ENCODE data around the gene COG5. TPM values are rescaled to one million over a fixed set of nuclear protein-coding genes. Genes with fewer than 3 reads are reported as not detected.

The COG5 gene
- total and polyA plus RNA-seq, 4 donors, result 4.1 to 27.1 (median 8.4) TPM

GRCh38 chr7:107506674-107507339 lies 56.9 kb downstream of the COG5 start:
- Histone ChIP-seq H3K4me1 (ENCODE audit: control insufficient read depth in 4 of 4, insufficient read depth in 4 of 4, low read length in 3 of 4) (peaks cover 0 to 3% (median 3%) of the 10 kb centered on the region in 4 donors), H3K9ac (ENCODE audit: low read depth in 1 of 2, low read length in 2 of 2) (no peak overlapping the region), H3K4me3 (ENCODE audit: low read depth in 1 of 3, low read length in 3 of 3) (no peak overlapping the region), H3K36me3 (ENCODE audit: control insufficient read depth in 4 of 4, insufficient read depth in 3 of 4, low read depth in 1 of 4, low read length in 3 of 4) (no peaks in the 10 kb centered on the region), H3K9me3 (ENCODE audit: control insufficient read depth in 4 of 4, low read length in 3 of 4) (no peaks in the 10 kb centered on the region), H3K27me3 (ENCODE audit: control insufficient read depth in 4 of 4, insufficient read depth in 4 of 4, low read length in 3 of 4) (no peaks in the 10 kb centered on the region), H3K27ac (ENCODE audit: low read depth in 1 of 2, low read length in 2 of 2) (no peak overlapping the region)
- WGBS, result 69% methylated on average over 7 of the region's 7 CpGs
- DNase-seq (ENCODE audit: low spot score), result no peak
- TF ChIP-seq MAX (IDR thresholded peaks at IDR 0.05) (no peak), EGR1 (IDR thresholded peaks at IDR 0.05; ENCODE audit: low read depth in 2 of 2) (no peak), RAD21 (IDR thresholded peaks at IDR 0.05) (no peak), JUND (IDR thresholded peaks at IDR 0.05) (no peak), ZBTB33 (IDR thresholded peaks at IDR 0.05) (no peak), TAF1 (conservative IDR thresholded peaks at IDR 0.05) (no peak), HNF4G (IDR thresholded peaks at IDR 0.05) (no peak), RXRA (IDR thresholded peaks at IDR 0.05) (no peak)

- no peak overlapping the region for H3K4me3 ChIP-seq (ENCODE audit: low read depth in 1 of 3, low read length in 3 of 3)
- H3K9ac ChIP-seq (ENCODE audit: low read depth in 1 of 2, low read length in 2 of 2), result no peak overlapping the region
- no peaks in the 10 kb centered on the region for H3K9me3 ChIP-seq (ENCODE audit: control insufficient read depth in 4 of 4, low read length in 3 of 4)
- H3K4me1 ChIP-seq (ENCODE audit: control insufficient read depth in 4 of 4, insufficient read depth in 4 of 4, low read length in 3 of 4), result peaks cover 0 to 3% (median 3%) of the 10 kb centered on the region in 4 donors
- 90% methylated on average over 2 of the region's 2 CpGs for WGBS
- TF ChIP-seq SP1 (IDR thresholded peaks at IDR 0.05), result peak; percentile 8
- TF ChIP-seq HNF4G (IDR thresholded peaks at IDR 0.05), result no peak
- TF ChIP-seq ATF3 (IDR thresholded peaks at IDR 0.05), result peak; percentile 21
- no peak for TF ChIP-seq FOXA2 (IDR thresholded peaks at IDR 0.05)
- H3K36me3 ChIP-seq (ENCODE audit: control insufficient read depth in 4 of 4, insufficient read depth in 3 of 4, low read depth in 1 of 4, low read length in 3 of 4), result no peaks in the 10 kb centered on the region
- H3K27me3 ChIP-seq (ENCODE audit: control insufficient read depth in 4 of 4, insufficient read depth in 4 of 4, low read length in 3 of 4), result no peaks in the 10 kb centered on the region
- DNase-seq (ENCODE audit: low spot score), result peak; percentile 39
- no peak overlapping the region for H3K27ac ChIP-seq (ENCODE audit: low read depth in 1 of 2, low read length in 2 of 2)
These were observed 57.6 kb downstream of the COG5 start for GRCh38 chr7:107505997-107506673.

- H3K9ac ChIP-seq (ENCODE audit: low read depth in 1 of 2, low read length in 2 of 2), result no peak overlapping the region
- 89% methylated on average over 1 of the region's 1 CpG for WGBS
- H3K4me3 ChIP-seq (ENCODE audit: low read depth in 1 of 3, low read length in 3 of 3), result no peak overlapping the region
- no peaks in the 10 kb centered on the region for H3K36me3 ChIP-seq (ENCODE audit: control insufficient read depth in 4 of 4, insufficient read depth in 3 of 4, low read depth in 1 of 4, low read length in 3 of 4)
- H3K27me3 ChIP-seq (ENCODE audit: control insufficient read depth in 4 of 4, insufficient read depth in 4 of 4, low read length in 3 of 4), result no peaks in the 10 kb centered on the region
- DNase-seq (ENCODE audit: low spot score), result no peak
- H3K4me1 ChIP-seq (ENCODE audit: control insufficient read depth in 4 of 4, insufficient read depth in 4 of 4, low read length in 3 of 4), result peaks cover 0 to 3% (median 3%) of the 10 kb centered on the region in 4 donors
- no peaks in the 10 kb centered on the region for H3K9me3 ChIP-seq (ENCODE audit: control insufficient read depth in 4 of 4, low read length in 3 of 4)
- H3K27ac ChIP-seq (ENCODE audit: low read depth in 1 of 2, low read length in 2 of 2), result no peak overlapping the region
- TF ChIP-seq HNF4A (conservative IDR thresholded peaks at IDR 0.05) (no peak), REST (IDR thresholded peaks at IDR 0.05) (no peak), EGR1 (IDR thresholded peaks at IDR 0.05; ENCODE audit: low read depth in 2 of 2) (no peak), MAX (IDR thresholded peaks at IDR 0.05) (no peak), JUND (IDR thresholded peaks at IDR 0.05) (no peak), GABPA (IDR thresholded peaks at IDR 0.05 in 1 of 2, conservative IDR thresholded peaks at IDR 0.05 in 1 of 2) (no peak), CTCF (IDR thresholded peaks at IDR 0.05; ENCODE audit: low read depth, low read length, missing input control) (no peak), ATF3 (IDR thresholded peaks at IDR 0.05) (no peak)
These were observed 58.4 kb downstream of the COG5 start for GRCh38 chr7:107505362-107505761.
